Measurements from ENCODE around the gene FBXL5.

GRCh38 chr4:15600176-15600575, 55.0 kb downstream of the FBXL5 start:
- TF ChIP-seq CTCF (IDR thresholded peaks at IDR 0.05; ENCODE audit: low read depth, low read length): no peak
- TF ChIP-seq EZH2phosphoT487 (IDR thresholded peaks at IDR 0.05; ENCODE audit: low read depth): no peak

Data from OCI-LY3 (cell line).